ENCODE data around the gene RMRP.

The RMRP gene

GRCh38 chr9:35667939-35668338 lies 10.1 kb upstream of the RMRP start:
- 100% methylated on average over 3 of the region's 3 CpGs for WGBS (ENCODE audit: insufficient coverage)
- H3K4me3 ChIP-seq (ENCODE audit: control insufficient read depth in 1 of 7, extremely low read depth in 1 of 7, insufficient read depth in 4 of 7, low read depth in 2 of 7, low read length in 6 of 7) = no peak overlapping the region
- ChIA-PET CTCF (no interaction called here), POLR2A (no interaction called here)
- no peaks in the 10 kb centered on the region for H3K27me3 ChIP-seq (replicated peaks in 2 of 5; ENCODE audit: control insufficient read depth in 4 of 5, insufficient read depth in 5 of 5, low read length in 4 of 5)
- H3K27ac ChIP-seq (ENCODE audit: insufficient read depth in 1 of 2, low read depth in 1 of 2, low read length in 2 of 2, poor library complexity in 1 of 2, severe bottlenecking in 2 of 2) = no peak overlapping the region
- DNase-seq = no peak
- H3K36me3 ChIP-seq (ENCODE audit: control insufficient read depth in 4 of 4, insufficient read depth in 4 of 4, low read length in 3 of 4) = peaks cover 0 to 2% (median 0%) of the 10 kb centered on the region in 4 experiments
- no peaks in the 10 kb centered on the region for H3K9me3 ChIP-seq (ENCODE audit: control extremely low read depth in 1 of 5, control insufficient read depth in 4 of 5, insufficient read depth in 2 of 5, low read depth in 1 of 5, low read length in 4 of 5)
- peaks cover 7 to 27% (median 19%) of the 10 kb centered on the region in 4 experiments for H3K4me1 ChIP-seq (ENCODE audit: control extremely low read depth in 1 of 4, control insufficient read depth in 4 of 4, insufficient read depth in 4 of 4, low read length in 3 of 4)

GRCh38 chr9:35666549-35666948 lies 8.7 kb upstream of the RMRP start:
- WGBS (ENCODE audit: insufficient coverage) = 100% methylated on average over 3 of the region's 5 CpGs
- peaks cover 10 to 41% (median 32%) of the 10 kb centered on the region in 4 experiments for H3K4me1 ChIP-seq (ENCODE audit: control extremely low read depth in 1 of 4, control insufficient read depth in 4 of 4, insufficient read depth in 4 of 4, low read length in 3 of 4)
- H3K27me3 ChIP-seq (replicated peaks in 2 of 5; ENCODE audit: control insufficient read depth in 4 of 5, insufficient read depth in 5 of 5, low read length in 4 of 5) = no peaks in the 10 kb centered on the region
- no peak overlapping the region for H3K27ac ChIP-seq (ENCODE audit: insufficient read depth in 1 of 2, low read depth in 1 of 2, low read length in 2 of 2, poor library complexity in 1 of 2, severe bottlenecking in 2 of 2)
- no peak for DNase-seq
- ChIA-PET CTCF (interaction anchor here (1.2 to 12.8 kb wide), 4 partner anchors 10 to 159 kb away, joined by 3 to 117 read pairs (median 24); no protein-coding TSS in a partner anchor), POLR2A (interaction anchor here (0.7 kb wide), 1 partner anchor 9 kb away, joined by 3 read pairs; the partner anchor contains the start of genes CCDC107 and RMRP)
- peaks cover 0 to 10% (median 0%) of the 10 kb centered on the region in 4 experiments for H3K36me3 ChIP-seq (ENCODE audit: control insufficient read depth in 4 of 4, insufficient read depth in 4 of 4, low read length in 3 of 4)
- H3K9me3 ChIP-seq (ENCODE audit: control extremely low read depth in 1 of 5, control insufficient read depth in 4 of 5, insufficient read depth in 2 of 5, low read depth in 1 of 5, low read length in 4 of 5) = no peaks in the 10 kb centered on the region
- no peak overlapping the region for H3K4me3 ChIP-seq (ENCODE audit: control insufficient read depth in 1 of 7, extremely low read depth in 1 of 7, insufficient read depth in 4 of 7, low read depth in 2 of 7, low read length in 6 of 7)

GRCh38 chr9:35666045-35666444 lies 8.2 kb upstream of the RMRP start:
- ChIA-PET CTCF (interaction anchor here (1.2 to 12.8 kb wide), 5 partner anchors 10 to 160 kb away, joined by 3 to 117 read pairs (median 16); no protein-coding TSS in a partner anchor), POLR2A (interaction anchor here (0.7 kb wide), 1 partner anchor 8 kb away, joined by 3 read pairs; the partner anchor contains the start of genes CCDC107 and RMRP)
- peaks cover 11 to 46% (median 36%) of the 10 kb centered on the region in 4 experiments for H3K4me1 ChIP-seq (ENCODE audit: control extremely low read depth in 1 of 4, control insufficient read depth in 4 of 4, insufficient read depth in 4 of 4, low read length in 3 of 4)
- no peak overlapping the region for H3K27ac ChIP-seq (ENCODE audit: insufficient read depth in 1 of 2, low read depth in 1 of 2, low read length in 2 of 2, poor library complexity in 1 of 2, severe bottlenecking in 2 of 2)
- no peaks in the 10 kb centered on the region for H3K9me3 ChIP-seq (ENCODE audit: control extremely low read depth in 1 of 5, control insufficient read depth in 4 of 5, insufficient read depth in 2 of 5, low read depth in 1 of 5, low read length in 4 of 5)
- H3K4me3 ChIP-seq (ENCODE audit: control insufficient read depth in 1 of 7, extremely low read depth in 1 of 7, insufficient read depth in 4 of 7, low read depth in 2 of 7, low read length in 6 of 7) = peak overlapping the region in 1 of 7 experiments; percentile 88
- no CpG with 5 or more reads among the region's 1 CpG for WGBS (ENCODE audit: insufficient coverage)
- no peak for DNase-seq
- peaks cover 0 to 12% (median 0%) of the 10 kb centered on the region in 4 experiments for H3K36me3 ChIP-seq (ENCODE audit: control insufficient read depth in 4 of 4, insufficient read depth in 4 of 4, low read length in 3 of 4)
- H3K27me3 ChIP-seq (replicated peaks in 2 of 5; ENCODE audit: control insufficient read depth in 4 of 5, insufficient read depth in 5 of 5, low read length in 4 of 5) = no peaks in the 10 kb centered on the region

- ChIA-PET POLR2A (no interaction called here), CTCF (interaction anchor here (1.1 to 12.8 kb wide), 8 partner anchors 11 to 161 kb away, joined by 3 to 117 read pairs (median 10); partner anchors contain the start of gene CD72)
- Histone ChIP-seq H3K4me1 (ENCODE audit: control extremely low read depth in 1 of 4, control insufficient read depth in 4 of 4, insufficient read depth in 4 of 4, low read length in 3 of 4) (peaks cover 12 to 52% (median 36%) of the 10 kb centered on the region in 4 experiments), H3K27ac (ENCODE audit: insufficient read depth in 1 of 2, low read depth in 1 of 2, low read length in 2 of 2, poor library complexity in 1 of 2, severe bottlenecking in 2 of 2) (peak overlapping the region in 1 of 2 experiments; percentile 70), H3K27me3 (replicated peaks in 2 of 5; ENCODE audit: control insufficient read depth in 4 of 5, insufficient read depth in 5 of 5, low read length in 4 of 5) (no peaks in the 10 kb centered on the region), H3K4me3 (ENCODE audit: control insufficient read depth in 1 of 7, extremely low read depth in 1 of 7, insufficient read depth in 4 of 7, low read depth in 2 of 7, low read length in 6 of 7) (peak overlapping the region; percentile 64 to 88 (median 81)), H3K36me3 (ENCODE audit: control insufficient read depth in 4 of 4, insufficient read depth in 4 of 4, low read length in 3 of 4) (peaks cover 0 to 18% (median 3%) of the 10 kb centered on the region in 4 experiments), H3K9me3 (ENCODE audit: control extremely low read depth in 1 of 5, control insufficient read depth in 4 of 5, insufficient read depth in 2 of 5, low read depth in 1 of 5, low read length in 4 of 5) (no peaks in the 10 kb centered on the region)
- WGBS (ENCODE audit: insufficient coverage) = 8% methylated on average over 2 of the region's 5 CpGs
- DNase-seq = no peak
These were observed 7.6 kb upstream of the RMRP start for GRCh38 chr9:35665471-35665818.

- no peaks in the 10 kb centered on the region for H3K9me3 ChIP-seq (ENCODE audit: control extremely low read depth in 1 of 5, control insufficient read depth in 4 of 5, insufficient read depth in 2 of 5, low read depth in 1 of 5, low read length in 4 of 5)
- peaks cover 12 to 55% (median 36%) of the 10 kb centered on the region in 4 experiments for H3K4me1 ChIP-seq (ENCODE audit: control extremely low read depth in 1 of 4, control insufficient read depth in 4 of 4, insufficient read depth in 4 of 4, low read length in 3 of 4)
- peak; percentile 51 to 68 (median 57) for DNase-seq
- ChIA-PET CTCF (interaction anchor here (0.7 to 12.8 kb wide), 15 partner anchors 8 to 70 kb away, joined by 3 to 117 read pairs (median 3); partner anchors contain the start of gene CD72), POLR2A (interaction anchor here (0.6 kb wide), 1 partner anchor 26 kb away, joined by 4 read pairs; no protein-coding TSS in a partner anchor)
- H3K36me3 ChIP-seq (ENCODE audit: control insufficient read depth in 4 of 4, insufficient read depth in 4 of 4, low read length in 3 of 4) = peaks cover 0 to 23% (median 5%) of the 10 kb centered on the region in 4 experiments
- H3K4me3 ChIP-seq (ENCODE audit: control insufficient read depth in 1 of 7, extremely low read depth in 1 of 7, insufficient read depth in 4 of 7, low read depth in 2 of 7, low read length in 6 of 7) = peak within 1 kb of the TSS; percentile 64 to 88 (median 81)
- H3K27ac ChIP-seq (ENCODE audit: insufficient read depth in 1 of 2, low read depth in 1 of 2, low read length in 2 of 2, poor library complexity in 1 of 2, severe bottlenecking in 2 of 2) = peak within 1 kb of the TSS in 1 of 2 experiments; percentile 70
- H3K27me3 ChIP-seq (replicated peaks in 2 of 5; ENCODE audit: control insufficient read depth in 4 of 5, insufficient read depth in 5 of 5, low read length in 4 of 5) = no peaks in the 10 kb centered on the region
- WGBS (ENCODE audit: insufficient coverage) = 9% methylated on average over 50 of the region's 58 CpGs
These were observed 7.0 kb upstream of the RMRP start, which contains the start of gene ARHGEF39 for GRCh38 chr9:35664531-35665470. TSS of gene ARHGEF39 (minus strand) at chr9:35665195. CDS start at chr9:35665169, 26 bp downstream.

GRCh38 chr9:35662437-35662836 lies 4.6 kb upstream of the RMRP start:
- no peak for DNase-seq
- H3K27ac ChIP-seq (ENCODE audit: insufficient read depth in 1 of 2, low read depth in 1 of 2, low read length in 2 of 2, poor library complexity in 1 of 2, severe bottlenecking in 2 of 2) = peak overlapping the region; percentile 12 to 36
- peaks cover 16 to 72% (median 50%) of the 10 kb centered on the region in 4 experiments for H3K4me1 ChIP-seq (ENCODE audit: control extremely low read depth in 1 of 4, control insufficient read depth in 4 of 4, insufficient read depth in 4 of 4, low read length in 3 of 4)
- H3K27me3 ChIP-seq (replicated peaks in 2 of 5; ENCODE audit: control insufficient read depth in 4 of 5, insufficient read depth in 5 of 5, low read length in 4 of 5) = no peaks in the 10 kb centered on the region
- WGBS (ENCODE audit: insufficient coverage) = 89% methylated on average over 7 of the region's 7 CpGs
- H3K36me3 ChIP-seq (ENCODE audit: control insufficient read depth in 4 of 4, insufficient read depth in 4 of 4, low read length in 3 of 4) = peaks cover 0 to 23% (median 5%) of the 10 kb centered on the region in 4 experiments
- H3K9me3 ChIP-seq (ENCODE audit: control extremely low read depth in 1 of 5, control insufficient read depth in 4 of 5, insufficient read depth in 2 of 5, low read depth in 1 of 5, low read length in 4 of 5) = no peaks in the 10 kb centered on the region
- H3K4me3 ChIP-seq (ENCODE audit: control insufficient read depth in 1 of 7, extremely low read depth in 1 of 7, insufficient read depth in 4 of 7, low read depth in 2 of 7, low read length in 6 of 7) = no peak overlapping the region
- CTCF ChIA-PET = interaction anchor here (0.9 to 12.8 kb wide), 11 partner anchors 8 to 127 kb away, joined by 3 to 117 read pairs (median 5); partner anchors contain the start of genes CA9, CD72, CREB3 and TLN1
- POLR2A ChIA-PET = interaction anchor here (0.7 kb wide), 1 partner anchor 40 kb away, joined by 3 read pairs; no protein-coding TSS in a partner anchor

Data from common myeloid progenitor, CD34-positive (primary cell).